ENCODE data around the gene HOXA2.

HOXA2 gene

GRCh38 chr7:27128776-27129728 is 26.6 kb upstream of the HOXA2 start:
- no peak for DNase-seq (ENCODE audit: low read depth)
- TF ChIP-seq CTCF (IDR thresholded peaks at IDR 0.05; ENCODE audit: insufficient read depth, low read depth, low read length, missing control alignments), result no peak
- H3K4me3 ChIP-seq (ENCODE audit: low read depth, low read length), result no peak overlapping the region

- no peak for DNase-seq (ENCODE audit: low read depth)
- no peak overlapping the region for H3K4me3 ChIP-seq (ENCODE audit: low read depth, low read length)
- no peak for TF ChIP-seq CTCF (IDR thresholded peaks at IDR 0.05; ENCODE audit: insufficient read depth, low read depth, low read length, missing control alignments)
Measured at GRCh38 chr7:27128034-27128433, 25.6 kb upstream of the HOXA2 start.

- TF ChIP-seq CTCF (IDR thresholded peaks at IDR 0.05; ENCODE audit: insufficient read depth, low read depth, low read length, missing control alignments), result no peak
- no peak for DNase-seq (ENCODE audit: low read depth)
- no peak overlapping the region for H3K4me3 ChIP-seq (ENCODE audit: low read depth, low read length)
Measured at GRCh38 chr7:27126596-27127327, 24.3 kb upstream of the HOXA2 start.

- no peak overlapping the region for H3K4me3 ChIP-seq (ENCODE audit: low read depth, low read length)
- DNase-seq (ENCODE audit: low read depth), result no peak
- no peak for TF ChIP-seq CTCF (IDR thresholded peaks at IDR 0.05; ENCODE audit: insufficient read depth, low read depth, low read length, missing control alignments)
Measured at GRCh38 chr7:27125986-27126394, 23.5 kb upstream of the HOXA2 start.

- no peak for TF ChIP-seq CTCF (IDR thresholded peaks at IDR 0.05; ENCODE audit: insufficient read depth, low read depth, low read length, missing control alignments)
- no peak overlapping the region for H3K4me3 ChIP-seq (ENCODE audit: low read depth, low read length)
- DNase-seq (ENCODE audit: low read depth), result no peak
Measured at GRCh38 chr7:27124902-27125689, 22.6 kb upstream of the HOXA2 start.

- H3K4me3 ChIP-seq (ENCODE audit: low read depth, low read length), result no peak overlapping the region
- DNase-seq (ENCODE audit: low read depth), result no peak
- no peak for TF ChIP-seq CTCF (IDR thresholded peaks at IDR 0.05; ENCODE audit: insufficient read depth, low read depth, low read length, missing control alignments)
Measured at GRCh38 chr7:27124096-27124901, 21.8 kb upstream of the HOXA2 start.

All from GM12865 (cell line).